ENCODE data around the gene BABAM2.

GRCh38 chr2:28063492-28063962, 173.0 kb downstream of the BABAM2 start:
- TF ChIP-seq EZH2 (IDR thresholded peaks at IDR 0.05; ENCODE audit: insufficient read depth, poor library complexity, severe bottlenecking) (no peak), EZH2phosphoT487 (IDR thresholded peaks at IDR 0.05; ENCODE audit: insufficient read depth, low read depth) (no peak)
